KG1 (cell line): ENCODE measurements around the gene MEGF11.
"Not testable (repeated sequence)": the region's sequence is repeated elsewhere in the genome, so short reads cannot be mapped to it uniquely, and the experiment has no call there.

ENCODE experiments used
- DNase-seq: peaks from one replicate; lab custom pipeline; 2025; lab: John Stamatoyannopoulos, UW

The MEGF11 gene

GRCh38 chr15:65883571-65883970 lies 370.0 kb downstream of the MEGF11 start:
- DNase-seq, result no peak

- DNase-seq, result no peak
Observed at GRCh38 chr15:65881766-65882434, 371.6 kb downstream of the MEGF11 start.

GRCh38 chr15:65877749-65878148 lies 375.8 kb downstream of the MEGF11 start:
- no peak for DNase-seq

- DNase-seq, result no peak
Observed at GRCh38 chr15:65875458-65875857, 378.1 kb downstream of the MEGF11 start.

GRCh38 chr15:65873256-65873655 lies 380.3 kb downstream of the MEGF11 start:
- DNase-seq, result no peak

GRCh38 chr15:65872596-65872995 lies 381.0 kb downstream of the MEGF11 start:
- not testable (repeated sequence) for DNase-seq

GRCh38 chr15:65871886-65872285 lies 381.7 kb downstream of the MEGF11 start:
- not testable (repeated sequence) for DNase-seq

GRCh38 chr15:65870889-65871533 lies 382.5 kb downstream of the MEGF11 start:
- DNase-seq, result no peak

- peak; percentile 68 for DNase-seq
Observed at GRCh38 chr15:65869954-65870871, 383.3 kb downstream of the MEGF11 start.

GRCh38 chr15:65869126-65869953 lies 384.2 kb downstream of the MEGF11 start, which contains the start of gene RAB11A:
RAB11A (plus strand) TSS chr15:65869491; CDS start chr15:65869586, 95 bp downstream.
- peak; percentile 98 for DNase-seq

- no peak for DNase-seq
Observed at GRCh38 chr15:65868546-65869125, 384.9 kb downstream of the MEGF11 start.

- DNase-seq, result not testable (repeated sequence)
Observed at GRCh38 chr15:65867933-65868332, 385.6 kb downstream of the MEGF11 start.

- DNase-seq, result no peak
Observed at GRCh38 chr15:65867244-65867643, 386.3 kb downstream of the MEGF11 start.

- DNase-seq, result no peak
Observed at GRCh38 chr15:65863106-65863505, 390.4 kb downstream of the MEGF11 start.

- DNase-seq, result no peak
Observed at GRCh38 chr15:65862682-65863081, 390.9 kb downstream of the MEGF11 start.

GRCh38 chr15:65857718-65858402 lies 395.7 kb downstream of the MEGF11 start:
- no peak for DNase-seq

GRCh38 chr15:65856821-65857455 lies 396.6 kb downstream of the MEGF11 start:
- DNase-seq, result peak; percentile 22

GRCh38 chr15:65851981-65852380 lies 401.6 kb downstream of the MEGF11 start:
- DNase-seq, result no peak

GRCh38 chr15:65847989-65848388 lies 405.6 kb downstream of the MEGF11 start:
- DNase-seq, result no peak
